HG02885 (cell line): ENCODE measurements around the gene SYNPO.

Experiments
- ATAC-seq: cut with Tn5 transposase; IDR thresholded peaks from one replicate; pipeline ENCODE4 v1.9.1; 2021; ENCODE audit warnings: mild to moderate bottlenecking; ENCODE audit not compliant: unreplicated experiment, poor library complexity

Gene SYNPO

GRCh38 chr5:150624334-150625163 lies 15.9 kb upstream of the SYNPO start:
- peak; percentile 51 for ATAC-seq

- ATAC-seq, result no peak
These were observed 15.3 kb upstream of the SYNPO start for GRCh38 chr5:150625164-150625535.

GRCh38 chr5:150625831-150626746 lies 14.4 kb upstream of the SYNPO start:
- peak; percentile 35 for ATAC-seq

GRCh38 chr5:150626853-150627276 lies 13.6 kb upstream of the SYNPO start:
- ATAC-seq, result no peak

- no peak for ATAC-seq
These were observed 12.5 kb upstream of the SYNPO start for GRCh38 chr5:150627731-150628545.

GRCh38 chr5:150628936-150629485 lies 11.4 kb upstream of the SYNPO start:
- ATAC-seq, result no peak

GRCh38 chr5:150630016-150630415 lies 10.4 kb upstream of the SYNPO start:
- no peak for ATAC-seq

- ATAC-seq, result no peak
These were observed 9.8 kb upstream of the SYNPO start for GRCh38 chr5:150630461-150631325.

- no peak for ATAC-seq
These were observed 9.1 kb upstream of the SYNPO start for GRCh38 chr5:150631326-150631701.

- ATAC-seq, result no peak
These were observed 7.9 kb upstream of the SYNPO start for GRCh38 chr5:150632305-150633160.

- no peak for ATAC-seq
These were observed 7.0 kb upstream of the SYNPO start for GRCh38 chr5:150633429-150633828.

- no peak for ATAC-seq
These were observed 3.8 kb upstream of the SYNPO start for GRCh38 chr5:150636391-150637244.

- no peak for ATAC-seq
These were observed 3.0 kb upstream of the SYNPO start for GRCh38 chr5:150637245-150638052.

GRCh38 chr5:150638053-150638444 lies 2.4 kb upstream of the SYNPO start:
- ATAC-seq, result no peak

GRCh38 chr5:150638488-150639376 lies 1.7 kb upstream of the SYNPO start:
- ATAC-seq, result no peak

- no peak for ATAC-seq
These were observed 1.1 kb upstream of the SYNPO start for GRCh38 chr5:150639377-150639692.
